Right forelimb (tissue), 1 donor: Measurements from ENCODE around the gene POFUT1.
"Not testable (repeated sequence)": the region's sequence is repeated elsewhere in the genome, so short reads cannot be mapped to it uniquely, and the experiment has no call there.

Experiments used
- DNase-seq: peaks from one replicate; pipeline ENCODE4 v3.0.0-alpha.2; 2018

Gene POFUT1

GRCh38 chr20:32236819-32237218 is 29.1 kb downstream of the POFUT1 start:
- DNase-seq: no peak

GRCh38 chr20:32237419-32237818 is 29.7 kb downstream of the POFUT1 start:
- no peak for DNase-seq

- DNase-seq: no peak
Measured at GRCh38 chr20:32238483-32239425, 31.1 kb downstream of the POFUT1 start.

- no peak for DNase-seq
Measured at GRCh38 chr20:32240205-32240604, 32.5 kb downstream of the POFUT1 start.

GRCh38 chr20:32241807-32242206 is 34.1 kb downstream of the POFUT1 start:
- DNase-seq: no peak

GRCh38 chr20:32244150-32244823 is 36.6 kb downstream of the POFUT1 start:
- DNase-seq: no peak

GRCh38 chr20:32244959-32245358 is 37.3 kb downstream of the POFUT1 start:
- DNase-seq: no peak

- not testable (repeated sequence) for DNase-seq
Measured at GRCh38 chr20:32246208-32246607, 38.5 kb downstream of the POFUT1 start.

- no peak for DNase-seq
Measured at GRCh38 chr20:32248043-32248442, 40.4 kb downstream of the POFUT1 start.

- DNase-seq: no peak
Measured at GRCh38 chr20:32249030-32249738, 41.5 kb downstream of the POFUT1 start.

- no peak for DNase-seq
Measured at GRCh38 chr20:32251470-32251869, 43.8 kb downstream of the POFUT1 start.

GRCh38 chr20:32252189-32252588 is 44.5 kb downstream of the POFUT1 start:
- no peak for DNase-seq

GRCh38 chr20:32260973-32261372 is 53.3 kb downstream of the POFUT1 start:
- not testable (repeated sequence) for DNase-seq

GRCh38 chr20:32261644-32262043 is 54.0 kb downstream of the POFUT1 start:
- no peak for DNase-seq

- no peak for DNase-seq
Measured at GRCh38 chr20:32263398-32263954, 55.8 kb downstream of the POFUT1 start.

- DNase-seq: no peak
Measured at GRCh38 chr20:32271620-32272019, 63.9 kb downstream of the POFUT1 start.

- DNase-seq: no peak
Measured at GRCh38 chr20:32274359-32274758, 66.7 kb downstream of the POFUT1 start.

- not testable (repeated sequence) for DNase-seq
Measured at GRCh38 chr20:32275163-32275562, 67.5 kb downstream of the POFUT1 start.

- DNase-seq: peak; percentile 91
Measured at GRCh38 chr20:32277361-32278198, 69.9 kb downstream of the POFUT1 start, which contains the start of gene KIF3B. Gene KIF3B, plus strand, starts transcription at chr20:32277651. Its CDS starts 32,127 bp downstream, at chr20:32309778.

- no peak for DNase-seq
Measured at GRCh38 chr20:32278199-32278643, 70.5 kb downstream of the POFUT1 start.

GRCh38 chr20:32281711-32282110 is 74.0 kb downstream of the POFUT1 start:
- no peak for DNase-seq

GRCh38 chr20:32282461-32282860 is 74.8 kb downstream of the POFUT1 start:
- no peak for DNase-seq
